Testis (tissue), 2 donors: Measurements from ENCODE around the gene MRPL41.

ENCODE experiments used
- CTCF ChIP-seq, 3 experiments: fragments of 450-650 bp in 2 of 3; fragments of 200-600 bp in 1 of 3; sonication (generic) in 1 of 3; IDR thresholded peaks; one replicate each; pipeline ENCODE4 v1.5.1; 2016 to 2019; ENCODE audit warnings: antibody characterized with exemption in 3 of 3, mild to moderate bottlenecking in 2 of 3, moderate library complexity in 1 of 3
- POLR2A ChIP-seq: fragments of 450-650 bp; IDR thresholded peaks from one replicate; pipeline ENCODE4 v1.6.1; 2017; ENCODE audit warnings: antibody characterized with exemption, mild to moderate bottlenecking, moderate library complexity

- TF ChIP-seq CTCF (IDR thresholded peaks at IDR 0.05) (no peak), POLR2A (no peak)
Observed at GRCh38 chr9:137570566-137570965, 18.9 kb downstream of the MRPL41 start.
